NCI-H2029 treated with DMSO at 0.1 percent for 48 hours (cell line): ENCODE measurements around the gene IPO4.

Experiments
- DNase-seq: peaks from one replicate; lab custom pipeline; 2025; lab: John Stamatoyannopoulos, UW

Gene IPO4

DNA sequence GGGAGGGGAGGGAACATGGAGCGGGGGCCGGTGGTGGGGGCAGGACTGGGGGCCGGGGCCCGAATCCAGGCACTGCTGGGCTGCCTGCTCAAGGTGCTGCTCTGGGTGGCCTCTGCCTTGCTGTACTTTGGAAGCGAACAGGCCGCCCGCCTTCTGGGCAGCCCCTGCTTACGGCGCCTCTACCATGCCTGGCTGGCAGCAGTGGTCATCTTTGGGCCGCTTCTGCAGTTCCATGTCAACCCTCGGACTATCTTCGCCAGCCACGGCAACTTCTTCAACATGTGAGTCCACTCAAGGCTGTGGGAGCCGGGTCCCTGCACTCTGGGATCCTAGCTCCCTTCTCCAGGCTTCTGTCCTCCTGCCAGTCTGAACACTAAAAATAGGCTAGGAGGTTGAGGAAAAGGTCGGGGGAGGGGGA lies 57.1 kb downstream of the IPO4 start:
- DNase-seq: no peak

DNA sequence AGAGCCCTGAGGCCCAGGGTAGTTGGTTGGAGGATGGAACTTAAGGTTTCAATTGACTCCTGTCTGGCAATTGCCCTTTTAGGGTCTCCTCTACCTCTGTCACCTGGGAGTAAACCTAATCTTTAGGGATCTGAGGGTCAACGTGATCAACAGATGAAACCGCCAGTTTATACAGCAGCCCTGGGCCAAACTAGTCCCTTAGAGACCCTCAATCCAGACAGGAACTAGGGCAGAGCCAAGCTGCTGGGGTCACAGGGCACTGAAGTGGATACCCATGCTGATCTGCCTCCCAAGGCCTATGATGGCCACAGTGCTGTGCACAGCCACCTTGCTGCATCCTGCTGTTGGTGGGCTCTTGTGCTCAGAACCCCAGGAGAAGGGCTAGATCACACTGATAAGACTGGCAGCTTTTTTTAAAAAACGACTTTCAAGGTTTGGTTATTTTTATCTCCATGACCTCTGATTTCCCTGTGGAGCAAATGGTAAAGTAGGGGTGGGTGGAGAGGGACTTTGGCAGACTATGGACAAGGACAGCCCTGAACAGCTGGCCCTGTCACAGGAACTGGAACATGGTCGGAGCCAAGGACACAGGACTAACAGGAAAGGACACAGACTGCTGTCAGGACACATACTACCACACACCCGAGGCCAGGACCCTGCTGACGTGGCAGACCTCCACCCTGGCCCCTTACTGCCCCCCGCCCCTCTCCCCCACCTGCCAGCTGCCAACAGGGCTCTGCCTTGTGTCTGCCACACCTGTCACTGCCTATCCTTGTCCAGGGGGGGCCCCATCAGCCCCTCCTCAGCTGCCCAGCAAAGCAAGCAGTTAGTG lies 57.7 kb downstream of the IPO4 start:
- no peak for DNase-seq

DNA sequence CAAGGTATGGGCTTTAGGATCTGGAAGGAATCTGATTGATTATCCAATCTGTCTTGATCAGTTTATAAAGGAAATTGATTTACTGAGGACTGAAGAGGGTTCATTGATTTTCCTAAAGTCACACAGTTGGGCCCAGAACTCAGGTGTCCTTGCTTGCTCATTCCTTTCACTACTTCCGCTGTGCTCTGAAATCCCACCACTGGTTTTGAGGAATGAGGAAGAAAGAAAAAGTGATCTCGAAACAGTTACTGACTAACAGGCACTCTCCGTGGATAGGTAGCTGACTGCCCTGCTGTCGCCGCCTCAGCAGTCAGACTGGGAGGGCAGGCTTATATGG lies 58.3 kb downstream of the IPO4 start, which contains the start of gene FITM1:
FITM1 (plus strand) TSS at position 280 of the 337 bp plus-strand sequence. CDS start 905 bp downstream, outside the sequence.
- DNase-seq: no peak
